8988T (cell line): ENCODE measurements around the gene DNAAF3.
"Not testable (repeated sequence)": the region's sequence is repeated elsewhere in the genome, so short reads cannot be mapped to it uniquely, and the experiment has no call there.

Experiments used
- DNase-seq: peaks from one replicate; pipeline ENCODE4 v3.0.0; 2011

DNAAF3 gene

GRCh38 chr19:55175117-55175867, 8.9 kb upstream of the DNAAF3 start:
- no peak for DNase-seq

DNA sequence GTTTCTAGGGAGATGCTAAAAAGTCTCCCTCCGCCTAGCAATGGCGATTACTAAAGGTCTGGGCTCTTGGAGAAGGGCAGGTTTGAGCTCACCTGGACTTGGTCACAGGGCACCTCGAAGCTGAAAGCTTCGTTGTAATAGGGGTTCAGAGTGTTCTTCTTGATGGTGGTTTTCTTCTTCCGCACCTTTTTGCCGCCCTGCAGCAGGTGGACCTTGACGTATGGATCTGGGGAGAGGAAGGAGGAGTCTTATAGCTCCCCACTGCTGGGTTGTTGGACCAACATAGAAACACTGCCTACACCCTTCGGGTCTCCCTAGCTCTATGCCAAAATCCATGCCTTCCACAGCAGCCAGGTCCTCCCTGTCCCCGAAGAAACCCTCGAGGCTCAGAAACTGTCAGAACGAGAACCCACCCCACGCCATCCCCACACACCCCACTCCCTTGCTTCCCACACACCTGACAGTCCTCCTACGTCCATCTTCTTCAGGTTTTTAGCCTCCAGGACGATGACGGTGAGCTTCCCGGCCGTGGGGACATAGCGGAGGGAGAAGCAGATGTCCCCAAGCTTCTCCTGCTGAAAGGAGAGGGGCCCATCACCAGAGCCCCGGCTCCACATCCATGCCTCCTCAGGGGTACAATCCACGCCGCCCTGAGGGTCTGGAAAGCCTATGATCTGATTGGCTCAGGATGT, 8.2 kb upstream of the DNAAF3 start:
- DNase-seq = no peak

DNA sequence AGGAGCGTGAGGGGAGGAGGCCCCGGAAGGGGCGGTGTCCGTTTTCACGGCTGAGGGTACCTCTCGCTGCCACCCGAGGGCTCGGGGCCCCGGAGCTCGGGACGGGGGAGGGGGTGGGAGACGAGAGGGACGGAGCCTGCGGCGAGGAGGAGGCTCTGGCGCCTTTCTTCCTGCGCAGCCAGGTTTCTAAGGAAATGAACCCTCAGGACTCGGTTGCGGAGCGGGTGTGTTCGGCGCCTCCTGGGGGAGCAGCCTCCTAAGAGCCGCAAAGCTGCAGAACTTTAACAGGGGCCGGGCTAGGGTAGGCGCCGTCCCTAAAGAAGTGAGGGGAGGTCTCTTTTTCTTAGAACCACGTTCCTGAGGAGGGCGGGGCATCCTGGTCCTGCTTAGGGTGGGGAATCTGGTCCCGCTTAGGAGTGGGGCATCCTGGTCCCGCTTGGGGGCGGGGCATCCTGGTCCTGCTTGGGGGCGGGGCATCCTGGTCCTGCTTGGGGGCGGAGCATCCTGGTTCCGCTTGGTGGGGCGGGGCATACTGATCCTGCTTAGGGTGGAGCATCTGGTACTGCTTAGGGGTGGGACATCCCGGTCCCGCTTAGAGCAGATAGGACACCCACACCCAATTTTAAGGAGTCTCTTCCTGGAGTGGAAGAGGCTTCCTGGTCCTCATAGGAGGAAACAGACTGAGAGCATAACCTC, 7.4 kb upstream of the DNAAF3 start:
- DNase-seq = peak; percentile 92

DNA sequence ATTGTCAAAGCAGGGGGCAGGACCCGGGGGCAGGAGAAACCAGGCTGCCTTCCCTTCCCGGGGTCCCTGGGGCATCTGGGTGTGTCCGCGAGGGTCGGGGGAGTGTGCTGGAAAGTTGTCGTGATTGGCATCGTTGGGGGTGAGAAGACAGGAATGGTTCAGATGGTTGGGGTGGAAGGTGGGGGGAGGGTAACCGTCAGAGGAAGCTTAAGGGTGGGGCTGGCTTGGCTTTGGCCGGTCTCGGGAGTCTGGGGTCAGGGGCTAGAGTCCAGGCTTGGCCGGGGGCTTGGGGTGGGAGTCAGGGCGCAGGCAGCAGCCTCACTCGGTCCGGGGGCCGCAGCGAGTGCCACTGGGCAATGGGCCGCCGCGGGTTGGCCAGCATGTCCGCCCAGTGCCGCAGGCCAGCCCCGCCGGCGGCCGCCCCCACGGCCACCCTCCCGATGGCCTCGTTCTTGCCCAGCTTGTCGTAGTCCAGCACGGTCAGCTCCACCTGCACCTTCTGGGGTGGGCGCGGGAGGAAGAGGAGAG, 6.8 kb upstream of the DNAAF3 start:
- no peak for DNase-seq

DNA sequence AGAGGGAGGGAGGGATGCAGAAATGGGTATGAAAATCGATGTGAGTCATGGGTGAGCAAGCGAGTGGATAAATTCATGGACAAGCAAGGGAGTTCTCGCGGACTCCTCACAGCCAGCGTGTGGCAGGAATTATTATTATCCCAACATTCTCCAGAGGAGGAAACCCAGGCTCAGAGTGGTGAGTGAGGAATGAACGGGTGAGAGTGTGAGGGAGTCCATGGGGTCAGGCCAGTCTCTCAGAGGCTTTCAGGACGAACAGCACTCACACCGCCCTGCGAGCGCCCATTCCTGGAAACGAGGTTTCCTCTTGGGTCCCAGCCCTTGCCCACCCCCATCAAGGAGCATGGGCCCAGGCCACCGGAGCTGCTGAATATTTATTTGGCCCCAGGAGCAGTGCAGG, 6.3 kb upstream of the DNAAF3 start:
- no peak for DNase-seq

DNA sequence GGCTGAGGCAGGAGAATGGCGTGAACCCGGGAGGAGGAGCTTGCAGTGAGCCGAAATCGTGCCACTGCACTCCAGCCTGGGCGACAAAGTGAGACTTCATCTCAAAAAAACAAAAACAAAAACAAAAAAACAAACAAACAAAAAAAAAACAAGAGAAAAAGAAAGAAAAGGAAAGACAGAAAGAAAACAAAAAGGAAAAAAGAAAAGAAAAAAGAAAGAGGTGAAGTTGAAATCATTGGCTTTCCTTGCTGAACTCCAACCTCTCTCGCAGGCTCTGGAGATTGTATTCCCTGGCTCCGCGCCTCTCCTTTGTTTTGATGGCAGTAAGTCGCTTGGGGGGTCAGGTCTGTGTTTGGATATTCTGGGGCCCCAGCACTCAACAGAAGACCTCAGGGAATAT, 5.9 kb upstream of the DNAAF3 start:
- DNase-seq = not testable (repeated sequence)

DNA sequence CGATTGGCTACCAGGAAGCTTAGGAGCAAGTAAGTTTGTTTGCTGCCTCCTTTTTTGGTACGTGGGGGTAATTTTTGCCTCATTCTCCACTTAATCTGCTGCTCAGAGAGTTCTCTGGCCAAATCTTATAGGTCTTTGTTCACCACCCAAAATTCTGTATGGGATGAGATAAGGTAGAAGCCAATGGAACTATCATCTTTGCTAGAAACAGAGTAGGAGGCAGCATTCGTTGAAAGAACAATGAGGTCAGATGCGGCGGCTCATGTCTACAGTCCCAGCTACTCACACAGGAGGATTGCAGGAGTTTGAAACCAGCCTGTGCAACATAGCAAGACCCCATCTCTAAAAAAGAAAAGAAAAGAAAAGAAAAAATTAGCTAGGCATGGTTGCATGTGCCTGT, 5.0 kb upstream of the DNAAF3 start:
- no peak for DNase-seq

- no peak for DNase-seq
Observed at GRCh38 chr19:55169136-55169535, 2.7 kb upstream of the DNAAF3 start.

DNA sequence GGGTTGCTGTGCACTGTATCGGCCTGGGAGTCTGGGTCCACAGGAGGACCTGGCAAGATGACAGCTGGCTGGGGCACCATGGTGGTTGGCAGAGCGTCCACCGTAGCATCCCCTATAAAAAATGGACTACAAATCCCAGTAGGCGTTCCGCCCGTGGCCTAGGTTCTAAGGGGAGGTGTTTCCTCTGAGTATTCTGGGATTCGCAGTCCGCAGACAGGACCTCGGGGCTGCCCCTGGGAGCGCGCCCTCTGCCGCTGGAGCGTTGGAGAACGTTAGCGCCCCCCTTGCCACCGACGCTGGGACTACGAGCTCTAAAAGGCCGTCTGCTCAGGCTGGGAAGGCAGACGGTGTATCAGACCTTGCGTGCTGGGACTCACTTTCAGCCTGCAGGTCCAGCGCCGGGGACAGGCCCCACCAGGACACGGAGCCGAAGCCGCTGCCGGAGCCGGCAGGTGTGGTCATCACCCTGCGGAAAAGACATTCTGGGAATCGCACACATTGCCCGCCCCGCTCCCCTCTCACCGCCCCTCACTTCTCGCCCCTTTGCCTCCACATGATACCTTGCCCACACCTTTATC, 372 bp downstream of the DNAAF3 start:
- peak; percentile 75 for DNase-seq

GRCh38 chr19:55161571-55162322, 4.7 kb downstream of the DNAAF3 start:
- DNase-seq = no peak

- no peak for DNase-seq
Observed at GRCh38 chr19:55160986-55161365, 5.4 kb downstream of the DNAAF3 start.

DNA sequence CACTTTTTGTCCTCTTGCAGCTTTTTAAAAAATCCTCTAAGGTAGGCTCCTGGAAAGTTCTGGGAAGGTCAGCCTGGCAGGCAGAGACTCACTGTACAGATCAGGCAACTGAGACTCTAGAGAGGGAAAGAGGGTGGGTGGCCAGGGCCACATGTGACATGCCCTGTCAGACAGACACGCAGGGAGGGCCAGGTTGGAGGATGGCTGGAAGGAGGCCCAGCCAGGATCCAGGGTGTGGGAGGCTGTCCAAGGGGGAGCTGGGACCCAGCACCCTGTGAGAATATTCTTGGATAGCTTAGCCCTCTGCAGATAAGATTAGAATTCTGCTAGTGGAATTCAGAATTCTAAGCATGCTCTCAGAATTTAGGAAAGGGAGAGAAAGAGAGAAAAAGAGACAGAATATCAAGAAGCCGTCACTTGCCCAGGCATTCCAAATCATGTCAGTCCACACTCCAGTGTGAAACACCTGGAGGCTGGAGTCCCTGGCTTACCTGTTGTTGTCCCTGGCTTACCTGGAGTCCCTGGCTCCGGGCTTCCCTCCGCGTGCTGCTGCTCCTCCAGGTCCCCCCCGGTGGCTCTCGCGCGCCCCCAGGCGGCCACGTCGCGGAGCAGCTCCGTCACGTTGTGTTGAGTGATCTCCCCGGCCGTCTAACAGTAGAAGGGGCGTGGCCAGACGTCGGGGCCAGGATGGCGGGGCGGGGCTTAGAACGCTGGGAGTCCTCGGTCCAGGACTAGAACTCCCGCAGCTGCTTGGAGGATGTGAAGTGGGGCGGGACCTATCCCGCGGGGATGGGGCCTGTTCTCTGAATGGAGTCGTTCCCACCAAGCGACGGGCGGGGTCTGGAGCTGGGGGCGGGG, 6.1 kb downstream of the DNAAF3 start:
- peak; percentile 97 for DNase-seq

DNA sequence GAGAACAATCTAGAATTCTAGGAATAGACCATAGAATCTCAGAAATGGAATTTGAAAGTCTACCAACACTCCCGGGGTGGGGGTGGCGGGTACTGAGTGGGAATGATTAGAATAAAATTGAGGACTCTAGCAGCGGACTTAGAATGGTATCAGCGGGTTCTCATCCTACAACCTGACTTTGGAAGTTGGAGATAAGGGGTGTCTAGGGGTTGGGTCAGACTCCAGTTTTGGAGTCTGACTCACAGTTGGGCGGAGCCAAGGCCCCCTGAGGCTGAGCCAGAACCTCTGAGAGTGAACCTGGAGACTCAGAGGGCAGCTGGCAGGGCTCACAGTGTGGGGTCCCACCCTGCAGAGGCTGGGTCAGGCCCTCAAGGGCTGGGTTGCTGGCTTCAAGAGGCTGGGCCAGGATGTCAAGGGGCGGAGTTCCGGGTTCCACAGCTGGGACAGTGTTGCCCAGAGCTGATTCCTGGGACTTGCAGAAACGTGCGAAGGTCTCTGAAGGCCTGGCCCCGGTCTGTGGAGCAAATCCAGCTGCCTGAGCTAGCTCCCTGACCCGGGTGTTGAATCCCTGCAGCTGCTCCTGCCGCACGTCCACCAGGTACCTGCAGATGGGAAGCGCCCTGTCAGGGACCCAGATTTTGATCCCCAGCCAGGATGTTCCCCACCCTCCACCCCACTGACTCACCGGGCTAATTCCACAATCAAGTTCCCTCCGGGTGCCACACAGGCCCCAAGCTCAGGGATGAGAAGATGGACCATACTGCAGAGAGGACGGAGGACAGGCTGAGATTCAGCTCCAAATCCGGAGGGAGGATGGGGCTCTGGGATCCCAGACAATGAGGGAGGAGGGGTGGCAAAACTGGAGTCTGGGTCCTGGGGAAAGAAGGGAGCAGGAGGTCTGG, 7.3 kb downstream of the DNAAF3 start:
- DNase-seq = no peak

GRCh38 chr19:55158423-55158822, 8.0 kb downstream of the DNAAF3 start:
- no peak for DNase-seq

GRCh38 chr19:55157064-55157908, 9.1 kb downstream of the DNAAF3 start, which contains the start of gene TNNI3:
Gene TNNI3 (minus strand): TSS chr19:55157732. CDS start chr19:55157589, 143 bp downstream.
- no peak for DNase-seq

GRCh38 chr19:55156202-55157063, 10.0 kb downstream of the DNAAF3 start:
- DNase-seq = peak; percentile 75

GRCh38 chr19:55155784-55156183, 10.6 kb downstream of the DNAAF3 start:
- not testable (repeated sequence) for DNase-seq

GRCh38 chr19:55153652-55154264, 12.7 kb downstream of the DNAAF3 start:
- no peak for DNase-seq
